Measurements from ENCODE around the gene CACNA2D2.

The CACNA2D2 gene

DNA sequence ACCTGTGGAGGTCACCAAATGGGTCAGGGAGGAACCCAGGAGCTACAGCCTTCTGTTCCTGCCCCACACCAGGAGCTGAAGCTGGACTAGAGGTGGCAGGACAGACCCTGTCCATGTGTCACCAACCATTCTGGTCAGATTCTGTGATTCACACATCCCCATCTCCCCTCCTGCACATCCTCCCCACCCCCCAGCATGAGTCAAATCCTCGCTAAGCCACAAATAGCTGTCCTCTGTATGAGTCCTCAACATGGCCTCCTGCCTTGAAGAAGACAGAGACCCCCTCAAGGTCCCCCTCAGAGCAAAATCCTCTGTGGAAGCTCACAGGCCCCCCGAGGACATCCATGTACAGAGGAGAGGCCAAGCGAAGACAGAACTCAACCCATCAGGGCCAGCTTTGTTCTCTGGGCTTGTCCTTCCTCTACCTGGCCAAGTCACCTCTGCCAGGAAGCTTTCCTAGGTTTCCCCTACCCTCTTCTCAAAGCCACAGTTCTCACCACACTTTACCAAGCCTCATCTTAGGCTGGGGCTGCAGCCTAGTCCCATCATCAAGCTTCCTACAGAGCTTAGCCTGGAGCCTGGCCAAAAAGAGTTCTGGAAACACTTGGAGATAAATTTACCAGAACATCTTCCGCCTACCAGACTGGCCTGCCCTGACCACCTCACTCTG lies 17.1 kb downstream of the CACNA2D2 start:
- peak; percentile 14 for DNase-seq (ENCODE audit: low read depth)
- no peak overlapping the region for H3K4me3 ChIP-seq (ENCODE audit: low read depth, low read length)
- TF ChIP-seq, protein P1, sequence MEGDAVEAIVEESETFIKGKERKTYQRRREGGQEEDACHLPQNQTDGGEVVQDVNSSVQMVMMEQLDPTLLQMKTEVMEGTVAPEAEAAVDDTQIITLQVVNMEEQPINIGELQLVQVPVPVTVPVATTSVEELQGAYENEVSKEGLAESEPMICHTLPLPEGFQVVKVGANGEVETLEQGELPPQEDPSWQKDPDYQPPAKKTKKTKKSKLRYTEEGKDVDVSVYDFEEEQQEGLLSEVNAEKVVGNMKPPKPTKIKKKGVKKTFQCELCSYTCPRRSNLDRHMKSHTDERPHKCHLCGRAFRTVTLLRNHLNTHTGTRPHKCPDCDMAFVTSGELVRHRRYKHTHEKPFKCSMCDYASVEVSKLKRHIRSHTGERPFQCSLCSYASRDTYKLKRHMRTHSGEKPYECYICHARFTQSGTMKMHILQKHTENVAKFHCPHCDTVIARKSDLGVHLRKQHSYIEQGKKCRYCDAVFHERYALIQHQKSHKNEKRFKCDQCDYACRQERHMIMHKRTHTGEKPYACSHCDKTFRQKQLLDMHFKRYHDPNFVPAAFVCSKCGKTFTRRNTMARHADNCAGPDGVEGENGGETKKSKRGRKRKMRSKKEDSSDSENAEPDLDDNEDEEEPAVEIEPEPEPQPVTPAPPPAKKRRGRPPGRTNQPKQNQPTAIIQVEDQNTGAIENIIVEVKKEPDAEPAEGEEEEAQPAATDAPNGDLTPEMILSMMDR (conservative IDR thresholded peaks at IDR 0.05; ENCODE audit: low read depth, low read length) = no peak

DNA sequence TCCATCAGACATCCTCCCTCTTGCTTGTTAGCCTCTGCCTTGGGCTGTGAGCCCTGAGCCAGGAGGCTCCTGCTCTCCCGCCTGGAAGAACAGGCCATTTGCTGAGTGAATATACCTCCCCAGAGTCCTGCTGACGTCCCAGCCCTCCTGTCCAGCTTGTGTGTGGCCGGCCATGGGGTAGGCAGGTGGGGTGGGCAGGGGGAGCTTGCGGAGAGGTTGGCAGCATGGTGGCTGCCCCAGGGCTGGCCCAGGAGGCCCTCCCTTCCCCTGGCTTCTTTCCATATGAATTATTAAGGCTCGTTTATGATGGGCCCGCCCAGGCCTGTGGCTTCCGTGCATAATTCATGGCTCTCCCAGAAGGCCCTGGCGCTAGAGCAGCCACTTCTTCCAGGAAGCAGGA lies 18.7 kb downstream of the CACNA2D2 start:
- TF ChIP-seq, protein P1 (conservative IDR thresholded peaks at IDR 0.05; ENCODE audit: low read depth, low read length) = no peak
- no peak overlapping the region for H3K4me3 ChIP-seq (ENCODE audit: low read depth, low read length)
- no peak for DNase-seq (ENCODE audit: low read depth)

DNA sequence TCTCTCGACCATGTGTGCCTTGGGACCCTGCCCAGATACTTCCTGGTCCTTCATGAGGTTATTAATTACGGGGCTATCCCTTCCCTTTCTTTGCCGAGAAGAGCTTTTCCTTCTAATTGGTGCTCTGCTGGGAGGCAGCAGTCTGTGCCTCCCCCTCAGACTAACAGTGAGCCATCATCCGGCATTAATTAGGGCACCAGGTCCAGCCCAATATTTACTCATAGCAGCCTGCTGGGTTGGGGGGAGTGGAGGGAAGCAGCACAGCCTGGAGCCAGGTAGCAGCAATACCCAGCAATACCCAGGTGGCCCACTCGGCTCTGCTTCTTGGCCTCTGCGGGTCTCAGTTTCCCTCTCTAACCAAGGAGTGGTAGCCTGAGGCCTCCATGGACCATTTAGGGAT lies 20.1 kb downstream of the CACNA2D2 start:
- TF ChIP-seq, protein P1 (conservative IDR thresholded peaks at IDR 0.05; ENCODE audit: low read depth, low read length) = no peak
- DNase-seq (ENCODE audit: low read depth) = no peak
- H3K4me3 ChIP-seq (ENCODE audit: low read depth, low read length) = no peak overlapping the region

DNA sequence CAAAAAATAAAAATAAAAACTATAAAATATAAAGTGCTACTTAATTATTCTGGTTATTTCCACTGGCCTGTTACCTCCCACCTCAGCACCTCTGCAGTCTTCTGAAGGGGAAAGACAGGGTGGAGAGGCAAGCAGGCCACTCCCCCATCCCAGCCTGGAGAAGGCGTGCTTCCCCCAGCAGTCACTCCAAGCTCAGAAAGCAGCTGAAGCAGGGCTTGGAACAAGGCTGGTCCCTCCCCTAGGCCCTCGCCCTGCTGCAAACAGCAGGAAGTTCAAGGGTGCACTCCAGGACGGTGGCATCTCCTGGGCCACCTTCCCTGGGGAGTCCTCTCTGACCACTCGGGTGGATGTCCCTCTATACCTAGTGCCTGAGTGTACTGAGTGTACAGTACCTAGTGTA lies 21.4 kb downstream of the CACNA2D2 start:
- DNase-seq (ENCODE audit: low read depth) = no peak
- H3K4me3 ChIP-seq (ENCODE audit: low read depth, low read length) = no peak overlapping the region
- TF ChIP-seq, protein P1 (conservative IDR thresholded peaks at IDR 0.05; ENCODE audit: low read depth, low read length) = no peak

DNA sequence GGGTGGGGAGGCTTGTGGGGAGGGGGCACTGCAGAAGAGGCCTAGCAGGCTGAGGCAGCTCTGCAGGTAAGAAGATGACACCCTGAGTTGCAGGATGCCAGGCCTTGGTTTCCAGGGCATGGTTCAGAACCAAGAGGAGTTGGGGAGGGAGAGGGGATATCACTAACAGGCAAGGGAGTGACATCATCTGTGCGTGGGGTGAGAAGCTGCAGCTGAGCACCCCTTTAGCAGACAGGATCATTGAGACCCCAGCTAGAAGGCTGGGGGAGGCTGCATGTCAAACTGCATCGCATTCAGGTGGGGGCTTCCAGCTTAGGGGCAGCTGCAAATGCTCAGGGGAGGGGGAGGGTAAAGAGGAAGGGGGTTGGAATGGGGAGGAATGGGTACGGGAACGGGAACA lies 23.0 kb downstream of the CACNA2D2 start:
- TF ChIP-seq, protein P1 (conservative IDR thresholded peaks at IDR 0.05; ENCODE audit: low read depth, low read length) = no peak
- no peak overlapping the region for H3K4me3 ChIP-seq (ENCODE audit: low read depth, low read length)
- DNase-seq (ENCODE audit: low read depth) = no peak

DNA sequence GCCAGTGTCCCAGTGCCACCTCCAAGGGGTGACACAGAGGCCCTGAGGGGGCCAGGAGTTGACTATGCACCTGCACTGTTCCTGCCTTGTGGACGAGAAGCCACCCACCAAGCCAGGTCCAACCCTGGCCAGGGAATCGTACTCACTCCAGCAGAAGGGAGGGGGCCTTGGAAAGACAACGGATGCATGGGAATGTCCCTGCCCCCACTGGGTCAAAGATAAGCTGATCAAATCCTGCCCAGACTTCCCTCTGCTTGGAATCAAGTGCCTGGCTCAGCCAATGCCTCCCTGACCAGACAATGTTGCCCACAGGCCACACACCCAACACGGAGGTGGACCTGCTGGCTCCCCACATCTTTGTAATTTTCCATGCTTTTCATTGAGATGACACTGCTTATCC lies 23.9 kb downstream of the CACNA2D2 start:
- no peak for DNase-seq (ENCODE audit: low read depth)
- H3K4me3 ChIP-seq (ENCODE audit: low read depth, low read length) = no peak overlapping the region
- TF ChIP-seq, protein P1 (conservative IDR thresholded peaks at IDR 0.05; ENCODE audit: low read depth, low read length) = no peak

DNA sequence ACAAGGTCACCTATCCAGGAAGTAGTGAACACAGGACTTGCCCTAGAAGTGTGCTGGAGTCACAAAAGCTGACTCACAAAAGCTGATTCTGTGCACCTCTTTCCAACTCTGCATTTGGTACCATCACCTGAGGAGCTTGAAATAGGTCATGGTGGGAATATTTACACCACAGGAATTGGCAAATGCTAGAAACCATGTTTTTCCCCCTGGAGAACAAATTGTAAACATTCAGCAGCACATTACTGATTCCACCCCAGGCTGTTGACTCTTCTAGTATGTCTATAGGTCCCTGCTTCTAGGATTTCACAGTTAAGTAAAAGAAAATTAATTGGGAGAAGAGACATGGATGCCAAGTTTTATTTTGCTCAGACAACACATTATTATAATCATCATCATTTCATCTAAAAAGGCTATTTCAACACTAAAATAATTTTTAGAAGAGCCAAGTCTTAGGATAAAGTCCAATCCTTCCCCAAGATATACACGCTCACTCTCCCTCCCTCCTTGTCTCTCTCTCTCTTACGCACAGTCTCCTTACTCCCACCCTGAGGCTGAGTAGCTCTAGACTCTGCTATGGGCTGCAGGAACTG lies 24.7 kb downstream of the CACNA2D2 start:
- no peak for DNase-seq (ENCODE audit: low read depth)
- no peak overlapping the region for H3K4me3 ChIP-seq (ENCODE audit: low read depth, low read length)
- TF ChIP-seq, protein P1 (conservative IDR thresholded peaks at IDR 0.05; ENCODE audit: low read depth, low read length) = no peak

All from choroid plexus epithelial cell (primary cell).